Smooth muscle cell (in vitro differentiated cells): ENCODE measurements around the gene RGS14. TPM values are rescaled to one million over a fixed set of nuclear protein-coding genes. Genes with fewer than 3 reads are reported as not detected.

Source experiments
- DNase-seq: peaks from one replicate; lab custom pipeline; 2025; ENCODE audit not compliant: unreplicated experiment; lab: John Stamatoyannopoulos, UW
- H2AFZ ChIP-seq: fragments of 200-600 bp; sonication (generic); 2 replicates; pipeline ENCODE4 v1.6.0; 2016; ENCODE audit warnings: antibody characterized with exemption, low read depth, mild to moderate bottlenecking
- H3F3A ChIP-seq: fragments of 200-600 bp; sonication (generic); 2 replicates; pipeline ENCODE4 v1.6.0; 2017; ENCODE audit warnings: antibody characterized with exemption, low read depth
- H3K27ac ChIP-seq: fragments of 200-600 bp; sonication (generic); 2 replicates; pipeline ENCODE4 v1.5.1; 2016; ENCODE audit warnings: low read depth, mild to moderate bottlenecking
- H3K27me3 ChIP-seq: fragments of 200-600 bp; sonication (generic); 2 replicates; pipeline ENCODE4 v1.6.1; 2016; ENCODE audit warnings: low read depth, mild to moderate bottlenecking
- H3K36me3 ChIP-seq: fragments of 200-600 bp; sonication (generic); 2 replicates; pipeline ENCODE4 v1.5.1; 2016; ENCODE audit warnings: low read depth
- H3K4me1 ChIP-seq: fragments of 200-600 bp; sonication (generic); 2 replicates; pipeline ENCODE4 v1.5.1; 2016; ENCODE audit warnings: low read depth
- H3K4me2 ChIP-seq: fragments of 200-600 bp; sonication (generic); 2 replicates; pipeline ENCODE4 v1.6.0; 2016; ENCODE audit warnings: mild to moderate bottlenecking
- H3K4me3 ChIP-seq: fragments of 200-600 bp; sonication (generic); 2 replicates; pipeline ENCODE4 v1.5.1; 2016; ENCODE audit warnings: mild to moderate bottlenecking
- H3K79me2 ChIP-seq: fragments of 200-600 bp; sonication (generic); 2 replicates; pipeline ENCODE4 v1.6.0; 2016; ENCODE audit warnings: low read depth, mild to moderate bottlenecking
- H3K9ac ChIP-seq: fragments of 200-600 bp; sonication (generic); 2 replicates; pipeline ENCODE4 v1.6.0; 2016; ENCODE audit warnings: low read depth
- H3K9me3 ChIP-seq: fragments of 200-600 bp; sonication (generic); replicated peaks from 2 replicates; pipeline ENCODE4 v1.5.1; 2016; ENCODE audit warnings: low read depth
- H4K20me1 ChIP-seq: fragments of 200-600 bp; sonication (generic); 2 replicates; pipeline ENCODE4 v1.6.0; 2016; ENCODE audit warnings: low read depth
- WGBS: methylation state at CpG from one replicate; pipeline ENCODE4 v1.1.7; 2016; ENCODE audit warnings: low lambda C conversion rate; 5-methylcytosine and 5-hydroxymethylcytosine counted together
- polyA plus RNA-seq: library from polyadenylated mRNA; unstranded; fragments of >200 nt; fragmentation: Nextera tagmentation; extraction: Ambion mirVana; gene quantifications from 2 replicates; pipeline ENCODE4 v1.2.1, GENCODE V29; 2016
- total RNA-seq: library from RNA; depleted of rRNA; stranded (reverse); fragments of >200 nt; gene quantifications from 2 replicates; pipeline ENCODE4 v1.2.3, GENCODE V29; 2014
- TF ChIP-seq, protein P1 (sequence below): fragments of 200-600 bp; sonication (generic); IDR thresholded peaks from 2 replicates; pipeline ENCODE4 v1.5.1; 2017; ENCODE audit warnings: borderline replicate concordance, mild to moderate bottlenecking, antibody characterized with exemption; ENCODE audit not compliant: insufficient read depth, poor library complexity, severe bottlenecking

The RGS14 gene
- total and polyA plus RNA-seq, 2 experiments from 2014 or later, result 6.0 to 23.3 TPM

DNA sequence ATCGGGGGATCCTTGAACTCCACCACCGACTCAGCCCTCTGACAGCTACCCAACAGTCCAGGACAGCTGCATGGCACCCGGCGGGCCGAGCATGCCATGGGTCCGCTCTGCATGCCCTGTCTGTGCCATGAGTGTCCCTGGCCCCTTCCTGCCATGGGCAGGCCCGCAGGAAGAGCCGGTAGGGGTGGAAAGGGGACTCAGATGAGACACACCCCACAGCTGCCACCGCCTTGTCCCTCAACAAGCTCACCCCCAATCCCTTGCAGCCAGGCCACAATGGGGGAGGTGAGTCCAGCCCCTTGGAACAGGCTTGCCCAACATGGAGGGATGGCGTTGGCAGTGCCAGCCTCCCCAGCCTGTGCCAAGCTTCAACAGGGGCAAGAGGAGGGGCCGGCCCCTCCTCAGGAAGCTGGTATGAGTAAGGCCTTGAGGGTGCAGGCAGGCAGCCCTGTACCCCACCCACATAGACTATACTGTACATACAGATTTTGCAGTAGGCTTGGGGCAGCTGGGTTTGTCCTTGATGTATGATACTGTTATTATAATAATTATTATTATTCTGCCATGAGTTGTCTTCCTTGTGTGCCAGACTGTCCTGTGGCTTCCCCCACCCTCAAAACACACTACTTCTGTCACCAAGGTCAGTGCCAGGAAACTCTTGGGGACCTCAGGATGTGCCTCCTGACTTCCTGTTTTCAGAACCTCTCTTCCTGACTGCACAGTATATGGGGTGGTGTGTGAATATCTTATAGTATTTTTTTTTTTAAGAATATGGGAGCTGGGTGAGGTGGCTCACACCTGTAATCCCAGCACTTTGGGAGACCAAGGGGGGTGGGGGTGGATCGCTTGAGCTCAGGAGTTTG lies 14.5 kb downstream of the RGS14 start:
- TF ChIP-seq, protein P1, sequence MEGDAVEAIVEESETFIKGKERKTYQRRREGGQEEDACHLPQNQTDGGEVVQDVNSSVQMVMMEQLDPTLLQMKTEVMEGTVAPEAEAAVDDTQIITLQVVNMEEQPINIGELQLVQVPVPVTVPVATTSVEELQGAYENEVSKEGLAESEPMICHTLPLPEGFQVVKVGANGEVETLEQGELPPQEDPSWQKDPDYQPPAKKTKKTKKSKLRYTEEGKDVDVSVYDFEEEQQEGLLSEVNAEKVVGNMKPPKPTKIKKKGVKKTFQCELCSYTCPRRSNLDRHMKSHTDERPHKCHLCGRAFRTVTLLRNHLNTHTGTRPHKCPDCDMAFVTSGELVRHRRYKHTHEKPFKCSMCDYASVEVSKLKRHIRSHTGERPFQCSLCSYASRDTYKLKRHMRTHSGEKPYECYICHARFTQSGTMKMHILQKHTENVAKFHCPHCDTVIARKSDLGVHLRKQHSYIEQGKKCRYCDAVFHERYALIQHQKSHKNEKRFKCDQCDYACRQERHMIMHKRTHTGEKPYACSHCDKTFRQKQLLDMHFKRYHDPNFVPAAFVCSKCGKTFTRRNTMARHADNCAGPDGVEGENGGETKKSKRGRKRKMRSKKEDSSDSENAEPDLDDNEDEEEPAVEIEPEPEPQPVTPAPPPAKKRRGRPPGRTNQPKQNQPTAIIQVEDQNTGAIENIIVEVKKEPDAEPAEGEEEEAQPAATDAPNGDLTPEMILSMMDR, result no peak
- no peaks in the 10 kb centered on the region for H3K27me3 ChIP-seq

DNA sequence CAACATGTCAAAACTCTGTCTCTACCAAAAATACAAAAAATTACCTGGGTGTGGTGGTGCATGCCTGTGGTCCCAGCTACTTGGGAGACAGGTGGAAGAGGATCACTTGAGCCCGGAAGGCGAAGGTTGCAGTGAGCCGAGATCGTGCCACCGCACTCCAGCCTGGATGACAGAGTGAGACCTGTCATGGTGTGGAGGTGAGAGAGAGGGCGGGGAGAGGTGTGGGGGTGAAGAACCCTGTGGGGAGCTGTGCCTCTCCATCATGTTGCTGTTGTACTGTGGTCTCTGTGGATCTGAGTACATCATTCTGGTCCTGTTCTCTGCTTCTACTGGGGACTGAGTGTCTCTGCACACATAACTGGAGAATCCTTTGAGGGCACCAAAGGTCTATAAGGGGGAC lies 15.2 kb downstream of the RGS14 start:
- TF ChIP-seq, protein P1, result no peak
- no peaks in the 10 kb centered on the region for H4K20me1 ChIP-seq
- H2AFZ ChIP-seq, result no peak overlapping the region
- H3K36me3 ChIP-seq, result no peaks in the 10 kb centered on the region
- no peak overlapping the region for H3K9ac ChIP-seq
- H3K4me1 ChIP-seq, result no peaks in the 10 kb centered on the region
- no peaks in the 10 kb centered on the region for H3K9me3 ChIP-seq
- H3K4me2 ChIP-seq, result no peak overlapping the region
- no peaks in the 10 kb centered on the region for H3K79me2 ChIP-seq
- H3F3A ChIP-seq, result peaks cover 7% of the 10 kb centered on the region
- no peak for DNase-seq
- 83% methylated on average over 6 of the region's 6 CpGs for WGBS
- H3K27ac ChIP-seq, result no peak overlapping the region
- H3K27me3 ChIP-seq, result no peaks in the 10 kb centered on the region
- H3K4me3 ChIP-seq, result no peak overlapping the region

More for the DNA sequence above, 14.5 kb downstream of the RGS14 start:
- Histone ChIP-seq H3K36me3 (no peaks in the 10 kb centered on the region), H2AFZ (no peak overlapping the region), H3K27ac (no peak overlapping the region), H3K9ac (no peak overlapping the region), H3K79me2 (no peaks in the 10 kb centered on the region), H3K4me1 (peaks cover 4% of the 10 kb centered on the region), H3K4me3 (peak overlapping the region; percentile 60), H3F3A (peaks cover 7% of the 10 kb centered on the region), H3K4me2 (no peak overlapping the region), H4K20me1 (no peaks in the 10 kb centered on the region), H3K9me3 (no peaks in the 10 kb centered on the region)
- DNase-seq, result no peak
- WGBS, result 95% methylated on average over 12 of the region's 12 CpGs

DNA sequence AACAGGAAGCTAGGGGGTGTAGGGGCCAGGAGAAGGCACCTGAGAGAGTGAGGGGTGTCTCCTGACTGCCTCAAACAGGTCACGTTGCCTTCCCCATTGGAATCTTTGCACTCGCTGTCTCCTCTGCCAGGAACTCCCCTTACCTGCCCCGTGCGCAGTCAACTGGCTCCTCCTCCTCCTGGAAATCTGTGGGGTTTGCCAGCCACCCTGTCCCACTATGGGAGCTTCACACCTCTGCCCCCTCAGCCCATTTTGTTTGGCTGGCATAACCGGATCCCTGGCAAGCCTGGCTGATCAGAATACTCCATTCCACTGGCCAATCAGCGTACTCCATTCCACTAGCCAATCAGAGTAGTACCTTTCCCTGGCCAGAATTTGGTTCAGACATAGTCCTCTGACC lies 16.1 kb downstream of the RGS14 start:
- Histone ChIP-seq H3K27ac (no peak overlapping the region), H3K4me3 (no peak overlapping the region), H4K20me1 (no peaks in the 10 kb centered on the region), H3K9ac (no peak overlapping the region), H3K4me1 (no peaks in the 10 kb centered on the region), H3K27me3 (no peaks in the 10 kb centered on the region), H3K9me3 (no peaks in the 10 kb centered on the region), H2AFZ (no peak overlapping the region), H3K79me2 (no peaks in the 10 kb centered on the region), H3F3A (peaks cover 7% of the 10 kb centered on the region), H3K36me3 (no peaks in the 10 kb centered on the region), H3K4me2 (no peak overlapping the region)
- 63% methylated on average over 6 of the region's 6 CpGs for WGBS
- TF ChIP-seq, protein P1, result no peak
- no peak for DNase-seq
